Measurements from ENCODE around the gene ELMO2. TPM values are rescaled to one million over a fixed set of nuclear protein-coding genes. Genes with fewer than 3 reads are reported as not detected.

ELMO2 gene
- total RNA-seq, 1 donor from 2014 or later = 53.3 TPM

GRCh38 chr20:46342451-46343347 is 63.7 kb downstream of the ELMO2 start:
- H4K20me1 ChIP-seq (ENCODE audit: low read depth) = peaks cover 6% of the 10 kb centered on the region
- Mint-ChIP-seq H3K27ac (peak overlapping the region; percentile 95), H3K36me3 (peaks cover 3% of the 10 kb centered on the region), H3K4me1 (peaks cover 77% of the 10 kb centered on the region), H3K27me3 (ENCODE audit: insufficient read depth, low read depth) (peaks cover 8% of the 10 kb centered on the region), H3K9me3 (no peaks in the 10 kb centered on the region), H3K4me3 (peak overlapping the region; percentile 76)
- no peak overlapping the region for H3K4me2 ChIP-seq
- H3K27ac ChIP-seq = no peak overlapping the region
- no peak overlapping the region for H2AFZ ChIP-seq (replicated peaks)
- no peaks in the 10 kb centered on the region for H3K36me3 ChIP-seq
- no peak overlapping the region for H3K9ac ChIP-seq
- H3K9me3 ChIP-seq (ENCODE audit: low read depth) = no peaks in the 10 kb centered on the region
- DNase-seq (ENCODE audit: low spot score) = no peak
- H3K79me2 ChIP-seq (ENCODE audit: low read depth) = no peaks in the 10 kb centered on the region
- peaks cover 29% of the 10 kb centered on the region for H3K4me1 ChIP-seq
- H3K27me3 ChIP-seq = peaks cover 68% of the 10 kb centered on the region
- H3K4me3 ChIP-seq = no peak overlapping the region
- peaks cover 12% of the 10 kb centered on the region for H3F3A ChIP-seq (ENCODE audit: low read depth)
- TF ChIP-seq EZH2 (IDR thresholded peaks at IDR 0.05) = no peak
- no peak for TF ChIP-seq EZH2phosphoT487 (IDR thresholded peaks at IDR 0.05)
- no peak for TF ChIP-seq CTCF (IDR thresholded peaks at IDR 0.05)

GRCh38 chr20:46342010-46342378 is 64.4 kb downstream of the ELMO2 start:
- Histone ChIP-seq H3K9ac (no peak overlapping the region), H3K9me3 (ENCODE audit: low read depth) (no peaks in the 10 kb centered on the region), H3K4me2 (peak overlapping the region; percentile 60), H3K27ac (no peak overlapping the region), H3K4me3 (no peak overlapping the region), H3K36me3 (no peaks in the 10 kb centered on the region), H2AFZ (replicated peaks) (no peak overlapping the region), H3K4me1 (peaks cover 29% of the 10 kb centered on the region), H3K79me2 (ENCODE audit: low read depth) (no peaks in the 10 kb centered on the region), H3F3A (ENCODE audit: low read depth) (peaks cover 12% of the 10 kb centered on the region), H3K27me3 (peaks cover 68% of the 10 kb centered on the region), H4K20me1 (ENCODE audit: low read depth) (no peaks in the 10 kb centered on the region)
- Mint-ChIP-seq H3K4me3 (peak overlapping the region; percentile 76), H3K27ac (peak overlapping the region; percentile 95), H3K9me3 (no peaks in the 10 kb centered on the region), H3K27me3 (ENCODE audit: insufficient read depth, low read depth) (peaks cover 8% of the 10 kb centered on the region), H3K36me3 (peaks cover 3% of the 10 kb centered on the region), H3K4me1 (peaks cover 72% of the 10 kb centered on the region)
- TF ChIP-seq CTCF (IDR thresholded peaks at IDR 0.05) = no peak
- no peak for TF ChIP-seq EZH2 (IDR thresholded peaks at IDR 0.05)
- TF ChIP-seq EZH2phosphoT487 (IDR thresholded peaks at IDR 0.05) = no peak
- no peak for DNase-seq (ENCODE audit: low spot score)

GRCh38 chr20:46341074-46342009 is 65.1 kb downstream of the ELMO2 start:
- TF ChIP-seq EZH2phosphoT487 (IDR thresholded peaks at IDR 0.05) (no peak), EZH2 (IDR thresholded peaks at IDR 0.05) (no peak), CTCF (IDR thresholded peaks at IDR 0.05) (no peak)
- Histone ChIP-seq H3K36me3 (no peaks in the 10 kb centered on the region), H3K27me3 (peaks cover 68% of the 10 kb centered on the region), H3K27ac (no peak overlapping the region), H2AFZ (replicated peaks) (no peak overlapping the region), H3F3A (ENCODE audit: low read depth) (peaks cover 12% of the 10 kb centered on the region), H3K4me1 (peaks cover 29% of the 10 kb centered on the region), H3K79me2 (ENCODE audit: low read depth) (no peaks in the 10 kb centered on the region), H3K9me3 (ENCODE audit: low read depth) (no peaks in the 10 kb centered on the region), H3K4me3 (no peak overlapping the region), H3K9ac (no peak overlapping the region), H4K20me1 (ENCODE audit: low read depth) (no peaks in the 10 kb centered on the region), H3K4me2 (peak overlapping the region; percentile 60)
- DNase-seq (ENCODE audit: low spot score) = peak; percentile 72
- Mint-ChIP-seq H3K4me1 (peaks cover 74% of the 10 kb centered on the region), H3K27ac (peak overlapping the region; percentile 95), H3K9me3 (no peaks in the 10 kb centered on the region), H3K36me3 (peaks cover 3% of the 10 kb centered on the region), H3K4me3 (peak overlapping the region; percentile 76), H3K27me3 (ENCODE audit: insufficient read depth, low read depth) (peaks cover 8% of the 10 kb centered on the region)

All from neural progenitor cell (in vitro differentiated cells).